ENCODE data around the gene NCK2.
"Not testable (repeated sequence)": the region's sequence is repeated elsewhere in the genome, so short reads cannot be mapped to it uniquely, and the experiment has no call there.

- TF ChIP-seq RFX5 (IDR thresholded peaks at IDR 0.05; ENCODE audit: low read depth, low read length); POLR2A (IDR thresholded peaks at IDR 0.05; ENCODE audit: low read depth, low read length); CTCF (conservative IDR thresholded peaks at IDR 0.05; ENCODE audit: low read depth, low read length); MXI1 (IDR thresholded peaks at IDR 0.05; ENCODE audit: borderline replicate concordance, low read depth, low read length); CEBPB (IDR thresholded peaks at IDR 0.05; ENCODE audit: low read depth, low read length); FOS (IDR thresholded peaks at IDR 0.05; ENCODE audit: low read depth, low read length): not testable (repeated sequence)
Observed at GRCh38 chr2:105771291-105771690, 26.6 kb downstream of the NCK2 start.

Measured in IMR-90 (cell line).